IPS DF 6.9 (cell line): ENCODE measurements around the gene TIGD6.

ENCODE experiments used
- DNase-seq: peaks from one replicate; pipeline ENCODE4 v3.0.0-alpha.2; 2013; ENCODE audit warnings: low read depth, low spot score
- H3K27ac ChIP-seq: one replicate; pipeline ENCODE4 v1.5.1; 2013; ENCODE audit warnings: low read length, control low read depth
- H3K27me3 ChIP-seq: 2 replicates; pipeline ENCODE4 v1.6.1; 2013; ENCODE audit warnings: mild to moderate bottlenecking, low read length; ENCODE audit not compliant: control insufficient read depth, insufficient read depth
- H3K36me3 ChIP-seq: 2 replicates; pipeline ENCODE4 v1.6.1; 2013; ENCODE audit warnings: low read length; ENCODE audit not compliant: control insufficient read depth, insufficient read depth
- H3K4me1 ChIP-seq: 2 replicates; pipeline ENCODE4 v1.6.1; 2013; ENCODE audit warnings: low read length; ENCODE audit not compliant: control insufficient read depth, insufficient read depth
- H3K4me3 ChIP-seq: 2 replicates; pipeline ENCODE4 v1.5.1; 2013; ENCODE audit warnings: mild to moderate bottlenecking, low read length
- H3K9me3 ChIP-seq: 2 replicates; pipeline ENCODE4 v1.6.1; 2013; ENCODE audit warnings: low read length, inconsistent platforms; ENCODE audit not compliant: control insufficient read depth, insufficient read depth
- WGBS: extraction: QIAGEN DNeasy Blood & Tissue Kit; methylation state at CpG from one replicate; pipeline ENCODE4 v1.1.7; 2013; ENCODE audit warnings: mixed read lengths, missing lambda C conversion rate; ENCODE audit not compliant: insufficient read length, insufficient coverage; 5-methylcytosine and 5-hydroxymethylcytosine counted together

TIGD6 gene

DNA sequence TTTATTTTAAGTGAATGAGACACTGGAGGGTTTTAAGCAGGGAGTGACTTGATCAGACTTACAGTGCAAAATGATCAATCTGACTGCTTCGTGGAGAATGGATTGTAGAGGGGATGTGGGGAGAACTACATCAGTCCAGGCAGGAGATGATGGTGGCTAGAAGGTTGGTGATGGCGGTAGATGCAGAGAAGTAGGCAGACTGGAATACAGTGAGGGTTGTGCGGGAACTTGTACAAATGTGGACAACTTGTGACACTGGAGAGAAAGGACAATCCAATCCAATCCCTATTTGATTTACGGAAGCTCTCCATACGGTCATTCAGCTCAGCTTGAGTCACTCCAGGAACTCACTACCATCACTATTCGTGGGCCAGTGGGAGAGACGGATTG is 593 bp downstream of the TIGD6 start:
- Histone ChIP-seq H3K36me3 (no peaks in the 10 kb centered on the region), H3K4me3 (peak overlapping the region; percentile 67; the same call in 1 of the 2 replicates), H3K9me3 (no peaks in the 10 kb centered on the region), H3K27ac (no peak overlapping the region), H3K27me3 (no peaks in the 10 kb centered on the region), H3K4me1 (peaks cover 2% of the 10 kb centered on the region; the same call in 1 of the 2 replicates)
- WGBS = no CpG with 5 or more reads among the region's 7 CpGs
- no peak for DNase-seq

DNA sequence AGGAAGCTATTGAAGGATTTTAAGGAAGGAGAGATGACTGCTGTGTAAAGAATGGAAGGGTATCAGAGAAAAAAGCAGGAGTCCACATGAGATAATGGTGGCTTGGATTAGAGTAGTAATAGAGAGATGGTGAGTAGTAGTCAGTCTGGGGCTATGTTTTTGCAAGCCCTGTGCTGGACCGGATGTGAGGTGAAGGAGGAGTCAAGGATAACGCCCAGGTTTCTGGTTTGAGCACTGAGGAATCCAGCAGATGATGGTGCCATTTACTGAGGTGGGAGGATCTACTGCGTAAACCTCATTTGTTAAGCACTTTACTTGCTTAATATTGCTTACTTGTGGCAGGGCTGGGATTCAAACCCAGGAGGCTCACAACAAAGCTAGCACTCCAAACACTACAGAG is 1.1 kb downstream of the TIGD6 start:
- no peak overlapping the region for H3K4me3 ChIP-seq
- peaks cover 2% of the 10 kb centered on the region; the same call in 1 of the 2 replicates for H3K4me1 ChIP-seq
- no peak overlapping the region for H3K27ac ChIP-seq
- no peaks in the 10 kb centered on the region for H3K36me3 ChIP-seq
- no peaks in the 10 kb centered on the region for H3K9me3 ChIP-seq
- no peak for DNase-seq
- no CpG with 5 or more reads among the region's 3 CpGs for WGBS
- no peaks in the 10 kb centered on the region for H3K27me3 ChIP-seq

DNA sequence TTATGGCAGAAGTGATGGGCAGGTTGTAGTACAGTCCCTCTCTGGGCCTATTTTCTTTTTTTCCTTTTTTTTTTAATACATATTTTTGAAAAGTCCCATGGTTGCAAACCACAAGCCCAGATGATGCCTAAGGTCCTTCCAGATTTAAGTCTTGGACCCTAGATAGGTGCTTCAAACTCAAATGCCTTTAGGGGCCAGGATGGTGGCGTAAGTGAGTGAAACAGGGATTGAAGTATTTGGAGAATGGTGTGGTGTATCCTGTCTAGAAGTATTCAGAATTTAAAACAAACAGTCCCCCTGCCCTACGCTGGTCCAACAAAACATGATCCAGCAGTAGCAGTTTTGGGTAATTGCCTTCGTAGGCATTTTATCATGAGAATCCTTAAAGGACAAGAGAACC is 2.2 kb downstream of the TIGD6 start:
- Histone ChIP-seq H3K27ac (no peak overlapping the region), H3K4me3 (no peak overlapping the region), H3K9me3 (no peaks in the 10 kb centered on the region), H3K36me3 (no peaks in the 10 kb centered on the region), H3K27me3 (no peaks in the 10 kb centered on the region), H3K4me1 (peaks cover 2% of the 10 kb centered on the region; the same call in 1 of the 2 replicates)
- no peak for DNase-seq
- WGBS = no CpG with 5 or more reads among the region's 3 CpGs

DNA sequence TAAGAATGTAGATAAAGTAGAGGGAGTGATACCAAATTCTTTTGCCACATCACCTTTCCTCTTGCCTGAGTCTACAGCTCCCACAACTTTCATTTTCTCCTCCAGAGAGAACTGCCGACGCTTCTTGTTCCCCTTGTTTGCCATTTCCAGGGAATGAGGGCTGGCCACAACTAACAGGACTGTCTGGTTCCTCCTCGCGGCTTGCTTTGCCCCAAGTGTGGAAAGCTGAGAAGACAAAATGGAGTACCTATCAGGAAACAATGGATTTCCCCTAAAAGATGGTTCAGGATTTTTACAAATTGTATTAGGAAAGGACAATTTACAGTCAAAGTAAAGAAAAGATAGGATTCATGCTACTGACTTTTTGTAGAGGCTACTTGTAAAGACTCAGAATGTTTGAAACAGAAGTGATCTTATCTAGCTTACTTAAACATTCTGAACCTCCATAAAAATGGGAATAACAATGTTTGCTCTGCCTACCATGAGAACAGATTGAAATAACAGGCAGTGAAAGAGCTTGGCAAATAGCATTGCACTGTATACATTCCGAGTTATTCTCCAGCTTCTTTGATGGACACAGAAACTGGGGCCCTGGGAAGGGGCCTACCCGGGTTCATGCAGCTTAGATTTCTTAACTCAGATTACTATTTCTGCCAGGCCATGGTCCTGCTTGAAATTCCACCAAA is 4.1 kb downstream of the TIGD6 start:
- H3K4me3 ChIP-seq = no peak overlapping the region

DNA sequence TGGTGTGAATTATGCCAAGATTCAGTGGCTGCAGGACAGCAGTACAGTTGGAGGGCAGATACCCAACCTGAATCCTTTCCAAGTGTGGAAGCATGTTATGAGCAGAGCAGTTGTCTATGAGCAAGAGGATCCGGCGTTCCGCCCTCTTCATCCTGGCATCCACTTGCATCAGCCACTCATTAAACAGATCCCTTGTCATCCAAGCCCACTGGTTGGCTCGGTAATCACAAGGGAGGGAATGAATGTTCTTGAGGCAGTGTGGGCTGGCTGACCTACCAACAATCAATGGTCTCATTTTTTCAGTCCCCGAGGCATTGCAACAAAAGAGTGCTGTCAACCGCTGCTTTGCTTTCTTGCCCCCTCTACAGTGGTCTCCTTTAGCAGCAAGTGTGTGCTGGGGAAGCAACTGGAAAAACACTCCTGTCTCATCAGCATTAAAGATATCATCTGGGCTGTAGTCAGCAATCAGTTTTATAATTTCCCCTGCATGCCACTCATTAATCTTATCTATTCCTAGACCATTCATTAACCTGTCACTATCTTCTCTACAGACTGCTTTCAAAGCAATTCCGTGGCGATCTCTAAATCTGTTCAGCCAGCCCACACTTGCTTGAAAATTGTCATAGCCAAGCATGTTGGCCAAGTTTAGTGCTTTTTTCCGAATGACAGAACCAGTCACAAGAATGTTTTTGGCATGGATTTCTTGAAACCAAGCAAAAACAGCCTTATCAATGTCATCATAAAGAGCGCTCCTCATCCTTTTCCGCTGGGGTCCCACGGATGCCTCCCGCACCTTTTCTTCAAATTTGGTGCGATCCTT is 4.9 kb downstream of the TIGD6 start:
- H3K36me3 ChIP-seq = no peaks in the 10 kb centered on the region
- H3K4me3 ChIP-seq = no peak overlapping the region
- H3K27me3 ChIP-seq = no peaks in the 10 kb centered on the region
- no peak for DNase-seq
- H3K4me1 ChIP-seq = peaks cover 2% of the 10 kb centered on the region; the same call in 1 of the 2 replicates
- H3K27ac ChIP-seq = no peak overlapping the region
- no peaks in the 10 kb centered on the region for H3K9me3 ChIP-seq
- WGBS = no CpG with 5 or more reads among the region's 14 CpGs

More for the DNA sequence above, 4.1 kb downstream of the TIGD6 start:
- no peak for DNase-seq
- H3K36me3 ChIP-seq = no peaks in the 10 kb centered on the region
- H3K4me1 ChIP-seq = peaks cover 2% of the 10 kb centered on the region; the same call in 1 of the 2 replicates
- no CpG with 5 or more reads among the region's 6 CpGs for WGBS
- H3K27ac ChIP-seq = no peak overlapping the region
- H3K27me3 ChIP-seq = no peaks in the 10 kb centered on the region
- no peaks in the 10 kb centered on the region for H3K9me3 ChIP-seq

DNA sequence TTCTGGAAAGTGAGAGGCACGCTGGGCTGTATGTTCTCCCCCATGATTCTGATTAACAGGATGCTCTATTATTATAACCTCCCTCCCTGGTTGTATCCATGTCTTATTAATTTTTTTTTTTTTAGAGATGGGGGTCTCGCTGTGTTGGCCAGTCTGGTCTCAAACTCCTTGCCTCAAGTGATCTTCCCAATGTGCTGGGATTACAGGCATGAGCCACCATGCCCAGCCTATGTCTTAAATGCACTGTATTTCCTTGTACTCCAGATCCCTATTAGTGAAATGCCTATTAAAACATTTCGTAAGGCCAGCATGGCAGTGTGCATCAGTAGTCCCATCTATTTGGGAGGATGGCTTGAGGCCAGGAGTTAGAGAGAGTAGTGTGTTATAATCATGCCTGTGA is 7.0 kb downstream of the TIGD6 start:
- no peaks in the 10 kb centered on the region for H3K9me3 ChIP-seq
- H3K27ac ChIP-seq = no peak overlapping the region
- no peak overlapping the region for H3K4me3 ChIP-seq
- no peaks in the 10 kb centered on the region for H3K27me3 ChIP-seq
- H3K36me3 ChIP-seq = no peaks in the 10 kb centered on the region
- WGBS = no CpG with 5 or more reads among the region's 3 CpGs
- H3K4me1 ChIP-seq = no peaks in the 10 kb centered on the region
- no peak for DNase-seq

DNA sequence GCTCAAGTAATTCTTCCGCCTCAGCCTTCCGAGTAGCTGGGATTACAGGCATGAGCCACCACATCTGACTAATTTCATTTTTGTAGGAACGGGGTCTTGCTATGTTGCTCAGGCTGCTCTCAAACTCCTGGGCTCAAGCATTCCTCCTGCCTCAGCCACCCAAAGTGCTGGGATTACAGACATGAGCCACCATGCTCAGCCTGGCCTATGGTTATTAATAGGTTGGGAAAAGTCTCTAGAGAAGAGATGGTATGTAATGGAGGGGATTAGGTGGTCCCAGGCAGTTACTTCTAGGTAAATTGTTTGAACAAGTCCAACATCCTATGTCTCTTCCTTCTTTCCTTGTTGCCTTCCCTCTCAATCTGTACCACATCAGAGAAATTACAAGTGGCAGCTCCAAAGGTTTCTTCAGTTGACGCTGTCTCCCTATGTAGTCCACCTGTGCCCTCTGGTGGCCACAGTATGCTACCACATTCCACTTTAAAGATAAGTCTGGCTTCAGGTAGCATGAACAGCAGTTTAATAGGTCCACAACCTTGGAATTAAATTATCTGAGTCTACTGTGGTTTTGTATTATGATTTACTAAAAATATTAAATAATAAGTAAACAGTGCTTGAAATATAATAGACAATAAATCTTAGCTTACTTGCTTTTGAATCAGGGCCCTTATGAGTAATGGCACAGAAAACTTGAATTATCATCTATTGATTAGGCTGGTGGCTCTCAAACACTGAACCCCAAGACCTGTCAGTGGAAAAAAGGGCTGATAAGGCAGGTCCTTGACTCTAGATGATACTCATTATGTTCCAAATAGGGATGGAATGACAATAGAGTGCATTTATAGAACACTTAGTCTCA is 9.7 kb downstream of the TIGD6 start:
- Histone ChIP-seq H3K4me3 (no peak overlapping the region), H3K36me3 (no peaks in the 10 kb centered on the region), H3K27ac (no peak overlapping the region), H3K27me3 (no peaks in the 10 kb centered on the region), H3K9me3 (no peaks in the 10 kb centered on the region), H3K4me1 (no peaks in the 10 kb centered on the region)
- peak; percentile 33 for DNase-seq
- WGBS = no CpG with 5 or more reads among the region's 4 CpGs

DNA sequence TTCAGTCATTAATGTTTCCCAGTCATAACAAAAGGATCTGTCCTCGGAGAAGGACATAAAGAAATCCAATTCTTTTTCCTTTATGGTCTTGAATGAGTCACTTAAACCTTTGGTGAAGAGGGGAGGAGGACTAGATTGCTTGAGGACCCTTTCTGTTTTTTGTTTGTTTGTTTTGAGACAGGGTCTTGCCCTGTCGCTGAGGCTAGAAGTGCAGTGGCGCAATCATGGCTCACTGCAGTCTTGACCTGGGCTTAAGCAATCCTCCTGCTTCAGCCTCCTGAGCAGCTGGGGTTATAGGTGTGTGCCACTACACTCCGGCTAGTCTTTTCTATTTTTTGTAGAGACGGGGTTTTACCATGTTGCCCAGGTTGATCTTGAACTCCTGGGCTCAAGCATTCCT is 12.3 kb downstream of the TIGD6 start:
- H3K36me3 ChIP-seq = no peaks in the 10 kb centered on the region

DNA sequence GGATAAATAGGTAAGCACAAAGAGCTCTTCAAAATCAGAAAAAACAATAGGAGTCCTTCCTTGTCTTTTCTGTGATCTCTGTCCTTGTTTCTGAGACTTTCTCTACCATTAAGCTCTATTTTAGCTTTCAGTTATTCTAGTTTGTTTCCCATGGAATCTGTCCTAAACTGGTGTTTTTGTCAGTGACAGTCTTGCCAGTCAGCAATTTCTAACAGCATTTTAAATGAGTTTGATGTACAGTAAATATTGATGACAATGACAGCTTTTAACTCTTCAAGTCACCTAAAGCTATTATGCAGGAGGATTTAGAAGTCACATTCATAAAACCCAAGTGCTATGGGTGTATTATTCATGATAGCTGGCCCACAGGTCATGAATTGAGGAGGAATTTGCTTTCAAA is 17.9 kb downstream of the TIGD6 start:
- Histone ChIP-seq H3K9me3 (no peaks in the 10 kb centered on the region), H3K4me3 (no peak overlapping the region), H3K27me3 (no peaks in the 10 kb centered on the region), H3K27ac (no peak overlapping the region), H3K4me1 (no peaks in the 10 kb centered on the region), H3K36me3 (peaks cover 3% of the 10 kb centered on the region; the same call in 1 of the 2 replicates)
- DNase-seq = no peak

More for the DNA sequence above, 12.3 kb downstream of the TIGD6 start:
- DNase-seq = no peak
- Histone ChIP-seq H3K27me3 (no peaks in the 10 kb centered on the region), H3K4me3 (no peak overlapping the region), H3K9me3 (no peaks in the 10 kb centered on the region), H3K27ac (no peak overlapping the region), H3K4me1 (no peaks in the 10 kb centered on the region)
- no CpG with 5 or more reads among the region's 5 CpGs for WGBS

DNA sequence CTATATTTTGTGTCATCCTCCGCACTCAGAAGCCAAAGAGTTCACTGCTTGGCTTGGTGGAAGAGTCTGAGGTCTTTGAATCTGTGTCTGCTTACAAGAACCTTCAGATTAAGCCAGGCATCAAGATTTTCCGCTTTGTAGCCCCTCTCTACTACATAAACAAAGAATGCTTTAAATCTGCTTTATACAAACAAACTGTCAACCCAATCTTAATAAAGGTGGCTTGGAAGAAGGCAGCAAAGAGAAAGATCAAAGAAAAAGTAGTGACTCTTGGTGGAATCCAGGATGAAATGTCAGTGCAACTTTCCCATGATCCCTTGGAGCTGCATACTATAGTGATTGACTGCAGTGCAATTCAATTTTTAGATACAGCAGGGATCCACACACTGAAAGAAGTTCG is 19.2 kb downstream of the TIGD6 start:
- no CpG with 5 or more reads among the region's 3 CpGs for WGBS
- Histone ChIP-seq H3K27ac (no peak overlapping the region), H3K36me3 (peaks cover 3% of the 10 kb centered on the region; the same call in 1 of the 2 replicates)

More for the DNA sequence above, 19.2 kb downstream of the TIGD6 start:
- no peaks in the 10 kb centered on the region for H3K27me3 ChIP-seq
- H3K9me3 ChIP-seq = no peaks in the 10 kb centered on the region
- H3K4me1 ChIP-seq = no peaks in the 10 kb centered on the region
- no peak overlapping the region for H3K4me3 ChIP-seq
- no peak for DNase-seq
